SU-DHL-6 (cell line): ENCODE results near the gene MYOM1.

Experiments
- H2AFZ ChIP-seq: fragments of 200-600 bp; sonication (generic); 2 replicates; pipeline ENCODE4 v1.6.1; 2014; ENCODE audit warnings: low read depth, mild to moderate bottlenecking, moderate library complexity, mixed read lengths, antibody characterized with exemption, low read length; ENCODE audit not compliant: severe bottlenecking
- H3F3A ChIP-seq: fragments of 200-600 bp; shearing (Covaris generic); 2 replicates; pipeline ENCODE4 v1.6.0; 2016; ENCODE audit warnings: antibody characterized with exemption, mild to moderate bottlenecking; ENCODE audit not compliant: insufficient read depth
- H3K27ac ChIP-seq: fragments of 200-600 bp; sonication (generic); 2 replicates; pipeline ENCODE4 v1.5.1; 2016; ENCODE audit warnings: low read depth, mild to moderate bottlenecking, low read length, moderate library complexity, mixed read lengths
- H3K27me3 ChIP-seq: fragments of 200-600 bp; sonication (generic), shearing (Covaris generic); 2 replicates; pipeline ENCODE4 v1.6.0; 2014; ENCODE audit warnings: mild to moderate bottlenecking, low read length
- H3K36me3 ChIP-seq: fragments of 200-600 bp; sonication (generic); 2 replicates; pipeline ENCODE4 v1.6.1; 2014; ENCODE audit warnings: mild to moderate bottlenecking, low read length, mixed read lengths
- H3K4me2 ChIP-seq: fragments of 300-600, 200-600 bp; shearing (Covaris generic), sonication (generic); 2 replicates; pipeline ENCODE4 v1.6.0; 2014; ENCODE audit warnings: low read length, low read depth, mild to moderate bottlenecking; ENCODE audit not compliant: poor library complexity, severe bottlenecking
- H3K4me3 ChIP-seq: fragments of 200-600 bp; sonication (generic); 2 replicates; pipeline ENCODE4 v1.5.1; 2014; ENCODE audit warnings: antibody characterized with exemption, low read length, mild to moderate bottlenecking, mixed read lengths; ENCODE audit not compliant: insufficient read depth, poor library complexity, severe bottlenecking
- H3K79me2 ChIP-seq: fragments of 200-600 bp; sonication (generic); 2 replicates; pipeline ENCODE4 v1.6.1; 2014; ENCODE audit warnings: mild to moderate bottlenecking, low read length, moderate library complexity; ENCODE audit not compliant: insufficient read depth
- H3K9ac ChIP-seq: fragments of 200-600 bp; sonication (generic); 2 replicates; pipeline ENCODE4 v1.7.0; 2014; ENCODE audit warnings: mild to moderate bottlenecking, low read length
- H3K9me2 ChIP-seq: fragments of 200-600 bp; sonication (generic); replicated peaks from 2 replicates; pipeline ENCODE4 v1.6.1; 2014; ENCODE audit warnings: low read length; ENCODE audit not compliant: insufficient read depth
- H3K9me3 ChIP-seq: fragments of 200-600 bp; sonication (generic); 2 replicates; pipeline ENCODE4 v1.6.1; 2014; ENCODE audit warnings: low read length, mixed read lengths; ENCODE audit not compliant: insufficient read depth
- H4K20me1 ChIP-seq: fragments of 200-600 bp; sonication (generic); 2 replicates; pipeline ENCODE4 v1.6.1; 2014; ENCODE audit warnings: low read depth, mild to moderate bottlenecking, antibody characterized with exemption, low read length, moderate library complexity, mixed read lengths
- EZH2phosphoT487 ChIP-seq: fragments of 200-600 bp; sonication (generic), shearing (Covaris generic); conservative IDR thresholded peaks from 2 replicates; pipeline ENCODE4 v1.6.1; 2018; ENCODE audit warnings: mild to moderate bottlenecking, antibody characterized with exemption, low read length, moderate library complexity, mixed read lengths
- TF ChIP-seq, protein P1 (sequence below): fragments of 200-600 bp; sonication (generic); IDR thresholded peaks from one replicate; pipeline ENCODE4 v1.5.1; 2017; ENCODE audit warnings: antibody characterized with exemption, mild to moderate bottlenecking, low read length, moderate library complexity; ENCODE audit not compliant: insufficient read depth, poor library complexity, severe bottlenecking

The MYOM1 gene

GRCh38 chr18:3219241-3219630 lies 532 bp downstream of the MYOM1 start:
- Histone ChIP-seq H3K27me3 (no peaks in the 10 kb centered on the region), H3K4me3 (no peak overlapping the region), H3K36me3 (no peaks in the 10 kb centered on the region), H4K20me1 (no peaks in the 10 kb centered on the region), H3K27ac (no peak overlapping the region), H3K4me2 (no peak overlapping the region), H3K9me2 (no peaks in the 10 kb centered on the region), H3K79me2 (no peaks in the 10 kb centered on the region), H3K9ac (no peak overlapping the region), H2AFZ (no peak overlapping the region), H3F3A (no peaks in the 10 kb centered on the region), H3K9me3 (no peaks in the 10 kb centered on the region)
- TF ChIP-seq EZH2phosphoT487: no peak
- TF ChIP-seq, protein P1, sequence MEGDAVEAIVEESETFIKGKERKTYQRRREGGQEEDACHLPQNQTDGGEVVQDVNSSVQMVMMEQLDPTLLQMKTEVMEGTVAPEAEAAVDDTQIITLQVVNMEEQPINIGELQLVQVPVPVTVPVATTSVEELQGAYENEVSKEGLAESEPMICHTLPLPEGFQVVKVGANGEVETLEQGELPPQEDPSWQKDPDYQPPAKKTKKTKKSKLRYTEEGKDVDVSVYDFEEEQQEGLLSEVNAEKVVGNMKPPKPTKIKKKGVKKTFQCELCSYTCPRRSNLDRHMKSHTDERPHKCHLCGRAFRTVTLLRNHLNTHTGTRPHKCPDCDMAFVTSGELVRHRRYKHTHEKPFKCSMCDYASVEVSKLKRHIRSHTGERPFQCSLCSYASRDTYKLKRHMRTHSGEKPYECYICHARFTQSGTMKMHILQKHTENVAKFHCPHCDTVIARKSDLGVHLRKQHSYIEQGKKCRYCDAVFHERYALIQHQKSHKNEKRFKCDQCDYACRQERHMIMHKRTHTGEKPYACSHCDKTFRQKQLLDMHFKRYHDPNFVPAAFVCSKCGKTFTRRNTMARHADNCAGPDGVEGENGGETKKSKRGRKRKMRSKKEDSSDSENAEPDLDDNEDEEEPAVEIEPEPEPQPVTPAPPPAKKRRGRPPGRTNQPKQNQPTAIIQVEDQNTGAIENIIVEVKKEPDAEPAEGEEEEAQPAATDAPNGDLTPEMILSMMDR: no peak

- Histone ChIP-seq H3K27me3 (no peaks in the 10 kb centered on the region), H3K9ac (no peak overlapping the region), H3K36me3 (no peaks in the 10 kb centered on the region), H2AFZ (no peak overlapping the region), H3K9me3 (no peaks in the 10 kb centered on the region), H3K79me2 (no peaks in the 10 kb centered on the region), H4K20me1 (no peaks in the 10 kb centered on the region), H3F3A (no peaks in the 10 kb centered on the region), H3K27ac (no peak overlapping the region), H3K4me3 (no peak overlapping the region), H3K4me2 (no peak overlapping the region), H3K9me2 (no peaks in the 10 kb centered on the region)
- TF ChIP-seq, protein P1: no peak
Observed at GRCh38 chr18:3218819-3219218, 949 bp downstream of the MYOM1 start.

DNA sequence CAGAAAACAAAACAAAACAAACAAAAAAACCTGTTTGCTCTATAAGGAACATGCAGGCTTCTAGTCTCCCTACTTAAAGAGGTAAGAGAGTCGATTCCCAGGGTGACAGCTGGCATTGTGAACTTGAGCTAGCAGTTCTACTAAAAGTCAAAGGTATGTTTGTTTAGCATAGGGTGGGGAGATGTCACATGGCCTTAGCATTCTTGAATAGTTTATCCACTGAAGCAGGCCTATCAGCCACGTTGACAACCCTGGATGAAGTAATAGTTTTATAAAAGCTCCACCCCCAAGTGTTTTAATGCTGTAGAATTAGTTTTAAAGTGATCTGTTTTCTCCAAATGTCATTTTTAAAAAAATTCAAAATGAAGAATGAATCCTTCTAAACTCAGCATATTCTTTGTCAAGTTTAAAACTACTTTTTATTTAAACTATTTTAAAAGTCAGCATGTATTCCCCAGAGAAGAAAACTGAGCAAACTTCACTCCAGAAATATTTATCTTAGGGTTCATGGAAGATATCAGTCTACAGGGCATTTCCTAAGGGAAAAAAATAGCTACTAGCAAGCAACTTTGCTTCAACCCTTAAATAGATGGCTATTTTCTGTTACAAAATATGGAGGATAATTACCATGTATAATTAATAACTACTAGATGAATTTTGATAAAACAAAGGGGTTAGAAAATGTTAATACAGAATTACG lies 1.7 kb downstream of the MYOM1 start:
- no peak overlapping the region for H2AFZ ChIP-seq
- no peaks in the 10 kb centered on the region for H4K20me1 ChIP-seq
- H3K4me3 ChIP-seq: no peak overlapping the region
- no peaks in the 10 kb centered on the region for H3K36me3 ChIP-seq
- no peaks in the 10 kb centered on the region for H3K9me3 ChIP-seq
- no peak overlapping the region for H3K9ac ChIP-seq
- no peaks in the 10 kb centered on the region for H3K9me2 ChIP-seq
- H3K79me2 ChIP-seq: no peaks in the 10 kb centered on the region
- no peak for TF ChIP-seq EZH2phosphoT487
- TF ChIP-seq, protein P1: no peak
- H3K27ac ChIP-seq: no peak overlapping the region
- H3K27me3 ChIP-seq: no peaks in the 10 kb centered on the region
- no peak overlapping the region for H3K4me2 ChIP-seq
- H3F3A ChIP-seq: no peaks in the 10 kb centered on the region
